SK-N-MC (cell line): ENCODE measurements around the gene NAGPA.

Experiments used
- FOXP2 ChIP-seq: optimal IDR thresholded peaks from 2 replicates; pipeline ENCODE3; 2011; ENCODE audit warnings: mild to moderate bottlenecking, moderate library complexity; ENCODE audit not compliant: insufficient read depth; ENCODE audit errors: extremely low read length, control extremely low read depth
- POLR2AphosphoS5 ChIP-seq: IDR thresholded peaks from 2 replicates; pipeline ENCODE4 v1.6.1; 2012; ENCODE audit warnings: mild to moderate bottlenecking, low read depth, low read length, borderline replicate concordance

DNA sequence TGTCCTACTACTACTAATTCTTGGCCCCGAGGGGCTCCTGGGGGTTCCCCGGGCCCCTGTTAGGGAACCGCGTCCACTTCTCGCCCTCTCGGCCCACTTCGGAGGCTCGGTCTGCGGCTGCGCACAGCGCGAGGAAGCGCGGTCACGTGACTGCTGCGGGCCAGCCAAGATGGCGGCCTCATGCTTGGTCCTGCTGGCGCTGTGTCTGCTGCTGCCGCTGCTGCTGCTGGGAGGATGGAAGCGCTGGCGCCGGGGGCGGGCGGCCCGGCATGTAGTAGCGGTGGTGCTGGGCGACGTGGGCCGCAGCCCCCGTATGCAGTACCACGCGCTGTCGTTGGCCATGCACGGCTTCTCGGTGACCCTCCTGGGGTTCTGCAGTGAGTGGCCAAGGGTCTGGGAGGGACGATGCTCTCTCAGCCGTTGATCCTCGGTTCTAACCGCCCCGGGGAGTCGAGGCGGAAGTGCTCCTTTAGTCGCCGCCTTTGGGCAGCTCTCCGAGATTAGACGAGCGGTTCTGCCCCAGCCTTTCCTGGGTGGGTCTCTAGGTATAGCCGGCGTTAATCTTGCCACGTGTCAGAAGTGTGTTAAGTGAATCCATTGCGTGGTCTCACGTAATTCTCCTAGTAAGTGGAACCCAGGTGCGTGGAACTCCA lies 38.1 kb upstream of the NAGPA start, which contains the start of gene ALG1:
- TF ChIP-seq POLR2AphosphoS5 (peak; percentile 89), FOXP2 (no peak)
